Skeletal muscle tissue (tissue), 4 donors: ENCODE results near the gene OSTF1. TPM values are rescaled to one million over a fixed set of nuclear protein-coding genes. Genes with fewer than 3 reads are reported as not detected.

Experiments
- H3K27ac ChIP-seq: one replicate; pipeline ENCODE4 v1.7.0; 2013; ENCODE audit warnings: mild to moderate bottlenecking, low read depth, low read length, inconsistent platforms
- H3K27me3 ChIP-seq, 3 donors: one replicate each; pipeline ENCODE4 v1.7.0; 2013; ENCODE audit warnings: low read length in 3 of 3; ENCODE audit not compliant: control insufficient read depth in 3 of 3, insufficient read depth in 3 of 3
- H3K36me3 ChIP-seq, 3 donors: one replicate each; pipeline ENCODE4 v1.7.0; 2013; ENCODE audit warnings: low read length in 3 of 3; ENCODE audit not compliant: control insufficient read depth in 3 of 3, insufficient read depth in 3 of 3
- H3K4me1 ChIP-seq, 3 donors: one replicate each; pipeline ENCODE4 v1.7.0; 2013; ENCODE audit warnings: low read length in 3 of 3, mild to moderate bottlenecking in 3 of 3; ENCODE audit not compliant: control insufficient read depth in 3 of 3, insufficient read depth in 3 of 3
- H3K4me3 ChIP-seq, 3 donors: one replicate each; pipeline ENCODE4 v1.7.0; 2013; ENCODE audit warnings: low read length in 3 of 3
- H3K9ac ChIP-seq, 3 donors: one replicate each; pipeline ENCODE4 v1.7.0; 2013; ENCODE audit warnings: low read length in 3 of 3, mild to moderate bottlenecking in 3 of 3, moderate library complexity in 2 of 3, low read depth in 1 of 3
- H3K9me3 ChIP-seq, 3 donors: one replicate each; pipeline ENCODE4 v1.7.0; 2013; ENCODE audit warnings: low read length in 3 of 3; ENCODE audit not compliant: control insufficient read depth in 3 of 3
- total RNA-seq: library from RNA; depleted of rRNA; stranded (reverse); fragments of >200 nt; gene quantifications from one replicate; pipeline ENCODE4 v1.2.3, GENCODE V29; 2014
- donor health status: Osteomylitis.

The OSTF1 gene
- total RNA-seq, 1 donor from 2014 or later, result 17.7 TPM

DNA sequence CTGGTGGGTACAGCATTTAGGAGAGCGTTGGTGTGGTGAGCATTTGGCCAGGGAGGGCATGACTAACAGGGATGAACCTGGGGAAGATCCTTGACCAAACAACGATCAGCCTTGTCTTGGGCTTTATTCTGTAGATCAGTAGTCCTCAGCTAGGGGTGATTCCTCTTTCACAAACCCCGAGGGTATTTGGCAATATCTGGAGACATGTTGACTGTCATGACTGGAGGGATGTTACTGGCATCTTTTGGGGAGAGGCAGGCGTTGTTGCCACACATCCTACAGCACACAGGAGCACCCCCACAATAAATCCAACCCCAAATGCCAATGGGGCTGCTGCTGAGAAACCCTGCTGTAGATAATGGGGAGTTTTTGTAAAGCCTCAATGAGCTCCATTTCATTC, 43.9 kb downstream of the OSTF1 start:
- no peaks in the 10 kb centered on the region for H3K9me3 ChIP-seq
- H3K27ac ChIP-seq, result no peak overlapping the region
- no peak overlapping the region for H3K4me3 ChIP-seq
- H3K9ac ChIP-seq, result no peak overlapping the region
- H3K4me1 ChIP-seq, result no peaks in the 10 kb centered on the region
- no peaks in the 10 kb centered on the region for H3K27me3 ChIP-seq
- peaks cover 15 to 32% (median 25%) of the 10 kb centered on the region in 3 donors for H3K36me3 ChIP-seq

DNA sequence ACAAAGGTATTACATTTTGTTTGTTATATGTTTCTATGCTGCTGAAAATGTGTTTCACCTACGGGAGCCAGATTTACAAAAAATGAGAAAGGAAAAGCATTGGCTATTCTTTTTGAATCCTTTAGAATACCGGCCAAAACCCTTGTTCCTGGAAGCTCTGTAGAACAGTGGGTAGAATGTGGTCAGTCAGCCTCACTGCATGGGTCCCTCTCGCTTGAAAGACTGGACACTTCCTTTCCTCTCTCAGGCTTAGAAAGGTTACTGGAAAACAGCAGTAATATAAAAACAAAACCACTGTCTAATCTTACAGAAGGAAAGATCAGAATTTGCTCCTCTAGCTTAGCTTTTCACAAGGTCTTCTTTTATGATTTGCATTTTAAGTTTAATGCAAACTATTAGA, 45.1 kb downstream of the OSTF1 start:
- Histone ChIP-seq H3K36me3 (peaks cover 15 to 32% (median 25%) of the 10 kb centered on the region in 3 donors), H3K4me1 (no peaks in the 10 kb centered on the region), H3K9me3 (no peaks in the 10 kb centered on the region), H3K27me3 (no peaks in the 10 kb centered on the region), H3K4me3 (no peak overlapping the region), H3K27ac (no peak overlapping the region), H3K9ac (no peak overlapping the region)

DNA sequence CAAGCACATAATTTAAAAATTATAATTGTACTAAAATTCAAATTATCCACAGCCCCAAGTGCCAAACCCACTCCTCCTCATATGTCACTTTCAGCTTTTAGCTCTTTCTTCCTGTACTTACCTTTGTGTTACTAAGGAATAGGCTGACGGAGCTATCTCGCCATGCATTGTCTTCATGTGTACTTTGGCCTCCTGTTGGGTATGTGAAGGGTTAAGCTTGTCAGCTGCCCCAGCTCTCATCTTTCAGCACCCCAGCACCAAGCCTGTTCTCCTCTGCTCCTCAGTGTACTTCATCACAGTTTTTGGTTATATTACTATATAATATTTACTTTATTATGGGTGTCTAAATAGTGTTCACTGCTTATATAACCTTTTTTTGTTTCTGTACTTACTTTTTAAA, 46.2 kb downstream of the OSTF1 start:
- Histone ChIP-seq H3K4me3 (no peak overlapping the region), H3K36me3 (peaks cover 15 to 32% (median 25%) of the 10 kb centered on the region in 3 donors), H3K9ac (no peak overlapping the region), H3K9me3 (no peaks in the 10 kb centered on the region), H3K4me1 (no peaks in the 10 kb centered on the region), H3K27ac (no peak overlapping the region), H3K27me3 (no peaks in the 10 kb centered on the region)

DNA sequence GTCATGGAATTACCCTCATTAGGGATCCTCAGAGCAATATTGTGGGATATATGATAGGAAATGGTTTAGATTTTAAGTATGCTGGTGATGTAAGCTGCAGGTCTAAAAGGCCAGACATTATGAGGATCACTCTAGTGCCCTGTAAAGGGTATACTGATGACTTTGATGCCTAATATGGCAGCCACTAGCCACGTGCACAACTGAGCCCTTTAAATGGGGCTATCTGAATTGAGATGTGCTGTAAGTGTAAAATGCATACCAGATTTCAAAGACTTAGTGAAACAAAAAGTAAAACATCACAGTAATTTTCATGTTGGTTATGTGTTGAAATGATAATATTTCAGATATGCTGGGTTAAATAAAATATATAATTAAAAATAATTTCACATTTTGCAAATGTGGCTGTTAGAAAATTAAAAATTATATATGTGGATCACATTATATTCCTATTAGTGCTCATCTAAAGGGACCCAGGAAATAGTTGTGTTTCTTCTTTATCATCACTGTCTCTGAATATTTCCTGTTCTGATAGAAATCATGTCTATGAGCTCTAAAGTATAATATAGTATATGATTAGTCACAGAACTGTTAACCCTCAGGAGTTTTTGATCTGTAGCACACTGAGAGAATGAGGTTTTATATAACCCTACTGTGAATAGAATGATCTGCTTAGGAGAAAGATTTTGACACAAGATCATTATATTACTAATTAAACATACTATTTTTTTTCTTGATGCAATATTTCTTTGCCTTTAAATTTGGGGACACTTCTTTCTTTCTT, 50.1 kb downstream of the OSTF1 start:
- Histone ChIP-seq H3K27me3 (no peaks in the 10 kb centered on the region), H3K9me3 (no peaks in the 10 kb centered on the region), H3K9ac (no peak overlapping the region), H3K27ac (no peak overlapping the region), H3K4me1 (no peaks in the 10 kb centered on the region), H3K4me3 (no peak overlapping the region), H3K36me3 (peaks cover 9 to 20% (median 13%) of the 10 kb centered on the region in 3 donors)

DNA sequence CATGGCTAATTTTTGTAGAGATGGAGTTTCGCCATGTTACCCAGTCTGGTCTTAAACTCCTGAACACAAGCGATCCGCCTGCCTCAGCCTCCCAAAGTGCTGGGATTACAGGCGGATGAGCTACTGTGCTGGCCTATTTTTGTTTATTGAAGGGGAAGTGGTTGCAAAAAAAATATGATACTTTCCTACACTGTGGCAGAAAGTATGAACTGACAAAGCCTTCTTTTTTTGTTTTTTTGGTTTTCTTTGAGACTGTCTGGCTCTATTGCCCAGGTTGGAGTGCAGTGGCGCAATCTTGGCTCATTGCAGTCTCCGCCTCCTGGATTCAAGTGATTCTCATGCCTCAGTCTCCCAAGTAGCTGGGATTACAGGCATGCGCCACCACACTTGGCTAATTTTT, 50.9 kb downstream of the OSTF1 start:
- H3K9me3 ChIP-seq, result no peaks in the 10 kb centered on the region
- H3K4me1 ChIP-seq, result no peaks in the 10 kb centered on the region
- no peak overlapping the region for H3K9ac ChIP-seq
- no peak overlapping the region for H3K27ac ChIP-seq
- H3K27me3 ChIP-seq, result no peaks in the 10 kb centered on the region
- no peak overlapping the region for H3K4me3 ChIP-seq
- peaks cover 15 to 24% (median 19%) of the 10 kb centered on the region in 3 donors for H3K36me3 ChIP-seq

DNA sequence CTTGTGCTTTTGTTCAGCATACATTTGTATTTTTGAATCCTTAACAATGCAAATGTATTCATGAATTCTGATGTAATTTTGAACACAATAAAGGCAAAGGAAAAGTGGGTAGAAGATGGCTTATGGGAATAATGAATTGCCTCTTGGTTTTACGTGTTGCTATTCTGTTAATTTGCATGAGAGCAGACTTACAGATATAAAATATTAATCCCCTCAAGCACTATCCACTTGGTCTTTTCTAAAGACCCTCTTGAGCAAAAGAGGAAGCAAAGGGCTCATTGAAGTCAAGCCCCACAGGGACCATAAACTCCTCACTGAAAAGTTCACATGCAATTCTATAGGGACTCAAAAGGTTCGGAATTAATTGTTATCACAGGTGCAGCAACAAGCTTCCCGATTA, 51.9 kb downstream of the OSTF1 start:
- Histone ChIP-seq H3K9me3 (no peaks in the 10 kb centered on the region), H3K27ac (no peak overlapping the region), H3K27me3 (no peaks in the 10 kb centered on the region), H3K36me3 (peaks cover 15 to 23% (median 20%) of the 10 kb centered on the region in 3 donors), H3K9ac (no peak overlapping the region), H3K4me3 (no peak overlapping the region), H3K4me1 (no peaks in the 10 kb centered on the region)

DNA sequence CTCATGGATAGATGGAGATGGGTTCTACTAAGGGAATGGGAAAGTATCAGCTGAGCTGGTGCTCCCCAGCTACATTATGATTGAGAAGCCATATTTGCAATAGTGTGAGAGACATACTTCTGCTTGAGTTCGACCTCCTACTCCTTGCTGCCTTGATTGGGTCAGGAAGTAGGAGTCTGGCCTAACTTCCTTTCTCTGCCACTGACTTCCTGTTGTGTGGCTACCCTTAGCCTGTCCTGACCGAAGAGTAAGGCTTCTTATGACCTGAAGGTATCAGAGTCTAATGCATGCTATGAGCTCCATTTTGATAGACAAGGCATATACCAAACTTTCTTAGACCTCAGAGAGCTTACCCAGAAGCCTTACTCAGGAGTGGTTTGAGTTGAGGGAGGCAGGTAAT, 53.9 kb downstream of the OSTF1 start:
- Histone ChIP-seq H3K36me3 (peaks cover 9 to 21% (median 19%) of the 10 kb centered on the region in 3 donors), H3K4me1 (no peaks in the 10 kb centered on the region), H3K9ac (no peak overlapping the region), H3K27me3 (no peaks in the 10 kb centered on the region), H3K27ac (no peak overlapping the region), H3K4me3 (no peak overlapping the region), H3K9me3 (no peaks in the 10 kb centered on the region)

DNA sequence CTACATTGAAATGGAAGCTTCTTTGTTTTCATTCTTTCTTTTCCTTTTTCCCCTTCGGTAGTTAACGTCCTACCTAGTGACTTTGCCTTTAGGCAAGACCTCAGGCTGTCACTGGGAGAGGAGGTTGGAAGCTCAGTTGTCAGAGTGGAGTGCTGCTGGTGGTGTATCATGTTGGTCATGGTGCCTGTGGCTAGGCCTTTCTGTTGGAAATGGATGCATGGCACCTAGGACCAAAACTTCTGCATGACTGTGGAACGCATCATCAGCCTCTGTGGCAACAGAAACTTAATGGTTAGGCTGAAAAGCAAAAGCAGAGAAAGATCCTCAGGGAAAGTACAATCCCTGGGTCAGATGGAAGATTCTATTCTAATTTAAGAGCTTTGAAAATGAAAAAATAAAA, 57.9 kb downstream of the OSTF1 start:
- H3K9ac ChIP-seq, result no peak overlapping the region
- no peaks in the 10 kb centered on the region for H3K27me3 ChIP-seq
- peaks cover 9 to 24% (median 21%) of the 10 kb centered on the region in 3 donors for H3K36me3 ChIP-seq
- no peak overlapping the region for H3K4me3 ChIP-seq
- no peaks in the 10 kb centered on the region for H3K9me3 ChIP-seq
- H3K27ac ChIP-seq, result no peak overlapping the region
- H3K4me1 ChIP-seq, result peaks cover 0 to 2% (median 0%) of the 10 kb centered on the region in 3 donors

DNA sequence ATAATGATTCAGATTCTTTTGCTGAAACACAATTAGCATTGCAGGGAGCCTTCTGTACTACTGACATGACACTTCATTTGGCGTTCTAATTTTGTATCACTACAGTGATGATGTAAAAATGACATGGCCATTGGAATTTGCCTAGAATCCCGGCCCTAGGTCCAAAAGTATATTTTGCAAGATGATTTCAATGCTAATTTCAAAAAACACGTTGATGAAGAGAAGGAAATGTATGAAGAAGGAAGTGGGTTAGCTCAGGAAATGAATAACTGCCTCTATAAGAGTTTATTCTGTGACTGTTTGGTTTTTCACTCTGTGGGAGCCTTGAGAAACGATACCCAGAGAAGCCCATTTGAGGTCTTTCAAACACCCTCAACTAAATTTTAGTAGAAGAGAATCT, 59.3 kb downstream of the OSTF1 start:
- Histone ChIP-seq H3K4me3 (no peak overlapping the region), H3K9me3 (no peaks in the 10 kb centered on the region), H3K36me3 (peaks cover 6 to 21% (median 19%) of the 10 kb centered on the region in 3 donors), H3K27me3 (no peaks in the 10 kb centered on the region), H3K4me1 (peaks cover 0 to 2% (median 0%) of the 10 kb centered on the region in 3 donors), H3K9ac (peak overlapping the region in 1 of 3 donors; percentile 4), H3K27ac (no peak overlapping the region)

DNA sequence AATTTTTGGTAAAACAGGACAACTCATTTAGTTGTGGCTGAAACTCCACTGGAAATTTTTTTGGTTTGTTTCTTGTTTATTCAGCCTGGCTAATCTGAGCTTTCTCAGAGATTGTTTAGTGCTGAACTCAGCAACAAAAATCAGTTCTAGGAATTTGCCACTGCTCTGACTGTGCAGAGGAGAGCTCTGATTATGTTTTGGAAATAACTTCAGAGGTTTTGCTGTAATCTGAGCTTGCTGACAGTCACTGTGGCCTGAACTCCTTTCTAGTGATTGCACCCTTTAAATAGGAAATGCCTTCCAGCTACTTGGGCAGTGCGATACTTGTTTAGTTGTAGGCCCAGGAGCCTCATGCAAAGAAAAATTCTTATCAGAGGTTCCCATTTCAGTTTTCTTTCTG, 60.2 kb downstream of the OSTF1 start:
- Histone ChIP-seq H3K4me1 (peaks cover 0 to 2% (median 0%) of the 10 kb centered on the region in 3 donors), H3K27ac (no peak overlapping the region), H3K9me3 (no peaks in the 10 kb centered on the region), H3K36me3 (peaks cover 5 to 20% (median 15%) of the 10 kb centered on the region in 3 donors), H3K4me3 (no peak overlapping the region), H3K9ac (peak overlapping the region in 1 of 3 donors; percentile 23), H3K27me3 (no peaks in the 10 kb centered on the region)
